ENCODE measurements around the gene BRINP1.

BRINP1 gene

DNA sequence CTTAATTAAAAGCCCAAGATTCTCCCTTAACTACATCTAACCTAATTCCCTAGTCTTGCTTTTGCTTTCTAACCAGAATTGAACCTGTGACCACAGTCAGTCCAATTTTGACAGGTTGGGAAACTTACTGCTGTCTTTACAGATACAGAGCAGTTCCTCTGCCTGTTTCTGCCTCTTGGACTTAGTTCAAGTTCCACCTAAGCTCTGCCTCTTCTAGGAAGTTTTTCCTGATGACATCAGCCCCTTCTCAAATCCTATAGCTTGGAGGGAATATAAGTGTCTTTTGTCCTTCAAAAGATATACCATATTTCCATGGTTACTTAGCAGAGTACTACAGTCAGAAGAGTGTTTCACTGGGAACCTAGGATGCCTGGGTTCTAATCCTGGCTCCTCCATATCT lies 31.7 kb downstream of the BRINP1 start:
- H3K9me3 ChIP-seq (ENCODE audit: severe bottlenecking): no peaks in the 10 kb centered on the region
- H3K4me3 ChIP-seq (ENCODE audit: low read depth, low read length): no peak overlapping the region
- no peaks in the 10 kb centered on the region for H3K27me3 ChIP-seq (ENCODE audit: insufficient read depth, low read depth, severe bottlenecking)
- DNase-seq: no peak
- H3K27ac ChIP-seq: no peak overlapping the region
- H3K36me3 ChIP-seq: no peaks in the 10 kb centered on the region
- TF ChIP-seq, protein P1, sequence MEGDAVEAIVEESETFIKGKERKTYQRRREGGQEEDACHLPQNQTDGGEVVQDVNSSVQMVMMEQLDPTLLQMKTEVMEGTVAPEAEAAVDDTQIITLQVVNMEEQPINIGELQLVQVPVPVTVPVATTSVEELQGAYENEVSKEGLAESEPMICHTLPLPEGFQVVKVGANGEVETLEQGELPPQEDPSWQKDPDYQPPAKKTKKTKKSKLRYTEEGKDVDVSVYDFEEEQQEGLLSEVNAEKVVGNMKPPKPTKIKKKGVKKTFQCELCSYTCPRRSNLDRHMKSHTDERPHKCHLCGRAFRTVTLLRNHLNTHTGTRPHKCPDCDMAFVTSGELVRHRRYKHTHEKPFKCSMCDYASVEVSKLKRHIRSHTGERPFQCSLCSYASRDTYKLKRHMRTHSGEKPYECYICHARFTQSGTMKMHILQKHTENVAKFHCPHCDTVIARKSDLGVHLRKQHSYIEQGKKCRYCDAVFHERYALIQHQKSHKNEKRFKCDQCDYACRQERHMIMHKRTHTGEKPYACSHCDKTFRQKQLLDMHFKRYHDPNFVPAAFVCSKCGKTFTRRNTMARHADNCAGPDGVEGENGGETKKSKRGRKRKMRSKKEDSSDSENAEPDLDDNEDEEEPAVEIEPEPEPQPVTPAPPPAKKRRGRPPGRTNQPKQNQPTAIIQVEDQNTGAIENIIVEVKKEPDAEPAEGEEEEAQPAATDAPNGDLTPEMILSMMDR (IDR thresholded peaks at IDR 0.05; ENCODE audit: low read depth, low read length): no peak

GRCh38 chr9:119334745-119335144 lies 34.5 kb downstream of the BRINP1 start:
- Histone ChIP-seq H3K27me3 (ENCODE audit: insufficient read depth, low read depth, severe bottlenecking) (no peaks in the 10 kb centered on the region), H3K36me3 (no peaks in the 10 kb centered on the region), H3K27ac (no peak overlapping the region), H3K4me3 (ENCODE audit: low read depth, low read length) (no peak overlapping the region), H3K9me3 (ENCODE audit: severe bottlenecking) (peaks cover 6% of the 10 kb centered on the region)
- TF ChIP-seq, protein P1 (IDR thresholded peaks at IDR 0.05; ENCODE audit: low read depth, low read length): no peak
- DNase-seq: no peak

DNA sequence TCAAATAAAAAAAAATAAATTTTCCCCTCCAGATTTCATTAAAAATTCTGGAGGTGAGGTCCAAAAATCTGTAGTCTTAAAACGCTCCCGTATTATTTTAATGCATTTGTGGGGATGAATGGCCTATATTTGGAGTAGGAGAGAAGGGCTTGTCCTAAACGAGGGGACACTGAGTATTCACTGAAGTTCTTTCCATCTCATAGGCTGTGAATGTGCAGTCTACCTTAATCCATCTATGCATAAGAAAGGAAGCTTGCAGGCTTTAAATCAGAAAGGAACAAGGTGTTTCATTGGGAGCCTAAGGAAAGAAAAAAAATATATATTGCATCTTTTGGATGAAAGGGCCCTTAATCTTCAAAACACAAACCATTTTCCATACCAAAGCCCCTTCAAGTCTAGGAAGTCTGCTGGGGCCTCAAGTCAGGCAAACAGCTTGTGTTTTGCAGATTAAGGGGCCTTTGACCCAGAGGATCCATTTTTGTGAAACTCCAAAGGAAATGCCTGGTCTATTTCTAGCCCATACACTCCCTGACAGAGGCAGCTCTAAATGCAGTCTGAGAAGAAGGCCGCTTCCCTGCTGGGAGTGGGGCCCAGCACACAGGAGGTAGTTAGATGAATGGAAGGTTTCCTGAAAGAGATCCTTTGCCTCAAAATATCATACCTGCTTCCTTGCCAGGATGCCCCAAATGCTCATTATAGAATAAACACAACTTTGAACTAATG lies 35.6 kb downstream of the BRINP1 start:
- DNase-seq: no peak
- TF ChIP-seq, protein P1 (IDR thresholded peaks at IDR 0.05; ENCODE audit: low read depth, low read length): no peak
- 0 out of 2 replicates have a peak, but pooled peaks cover 3% of the 10 kb centered on the region for H3K36me3 ChIP-seq
- no peaks in the 10 kb centered on the region for H3K27me3 ChIP-seq (ENCODE audit: insufficient read depth, low read depth, severe bottlenecking)
- H3K27ac ChIP-seq: no peak overlapping the region
- H3K4me3 ChIP-seq (ENCODE audit: low read depth, low read length): no peak overlapping the region
- peaks cover 7% of the 10 kb centered on the region for H3K9me3 ChIP-seq (ENCODE audit: severe bottlenecking)

GRCh38 chr9:119332522-119332921 lies 36.7 kb downstream of the BRINP1 start:
- Histone ChIP-seq H3K27me3 (ENCODE audit: insufficient read depth, low read depth, severe bottlenecking) (no peaks in the 10 kb centered on the region), H3K36me3 (0 out of 2 replicates have a peak, but pooled peaks cover 3% of the 10 kb centered on the region), H3K4me3 (ENCODE audit: low read depth, low read length) (no peak overlapping the region), H3K27ac (no peak overlapping the region), H3K9me3 (ENCODE audit: severe bottlenecking) (peaks cover 7% of the 10 kb centered on the region)
- TF ChIP-seq, protein P1 (IDR thresholded peaks at IDR 0.05; ENCODE audit: low read depth, low read length): no peak
- DNase-seq: no peak

- Histone ChIP-seq H3K9me3 (ENCODE audit: severe bottlenecking) (no peaks in the 10 kb centered on the region), H3K36me3 (no peaks in the 10 kb centered on the region), H3K4me3 (ENCODE audit: low read depth, low read length) (no peak overlapping the region), H3K27me3 (ENCODE audit: insufficient read depth, low read depth, severe bottlenecking) (no peaks in the 10 kb centered on the region), H3K27ac (no peak overlapping the region)
- DNase-seq: no peak
- TF ChIP-seq, protein P1 (IDR thresholded peaks at IDR 0.05; ENCODE audit: low read depth, low read length): no peak
Observed at GRCh38 chr9:119322184-119322583, 47.1 kb downstream of the BRINP1 start.

DNA sequence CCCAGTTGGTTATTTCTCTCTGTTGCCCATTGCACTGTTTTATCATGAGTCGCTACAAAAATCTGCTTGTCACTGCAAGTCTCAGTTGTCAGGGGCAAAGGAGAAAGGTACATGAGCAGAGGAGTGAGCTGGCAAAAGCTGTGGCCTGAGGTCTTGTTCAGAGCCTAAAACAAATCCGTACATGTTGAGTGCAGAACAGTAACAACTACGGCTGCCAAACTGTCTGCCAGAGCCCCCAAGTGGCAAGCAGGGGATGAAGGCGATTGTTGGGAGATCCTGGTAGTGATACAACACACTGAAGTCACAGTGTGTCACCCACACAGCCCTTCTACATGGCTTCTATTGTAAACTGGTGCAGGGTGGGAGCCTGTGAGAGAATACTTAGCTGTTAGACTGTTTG lies 50.9 kb downstream of the BRINP1 start:
- TF ChIP-seq, protein P1 (IDR thresholded peaks at IDR 0.05; ENCODE audit: low read depth, low read length): no peak
- H3K9me3 ChIP-seq (ENCODE audit: severe bottlenecking): no peaks in the 10 kb centered on the region
- H3K4me3 ChIP-seq (ENCODE audit: low read depth, low read length): no peak overlapping the region
- no peak for DNase-seq
- no peak overlapping the region for H3K27ac ChIP-seq
- no peaks in the 10 kb centered on the region for H3K27me3 ChIP-seq (ENCODE audit: insufficient read depth, low read depth, severe bottlenecking)
- no peaks in the 10 kb centered on the region for H3K36me3 ChIP-seq

Data from WERI-Rb-1 (cell line).